Subcutaneous abdominal adipose tissue (tissue), 5 donors: ENCODE results near the gene MAP4K3.

Experiments
- H3K27ac ChIP-seq: one replicate; pipeline ENCODE4 v1.7.0; 2013; ENCODE audit warnings: low read depth, mild to moderate bottlenecking, inconsistent platforms, low read length, moderate library complexity
- H3K27me3 ChIP-seq, 5 donors: one replicate each; pipeline ENCODE4 v1.7.0; 2013; ENCODE audit warnings: low read length in 5 of 5, inconsistent platforms in 1 of 5; ENCODE audit not compliant: control insufficient read depth in 5 of 5, insufficient read depth in 4 of 5
- H3K36me3 ChIP-seq, 5 donors: one replicate each; pipeline ENCODE4 v1.7.0; 2013; ENCODE audit warnings: low read length in 5 of 5; ENCODE audit not compliant: control insufficient read depth in 5 of 5, insufficient read depth in 5 of 5
- H3K4me1 ChIP-seq, 5 donors: one replicate each; pipeline ENCODE4 v1.7.0; 2013; ENCODE audit warnings: low read length in 5 of 5, mild to moderate bottlenecking in 3 of 5, moderate library complexity in 1 of 5; ENCODE audit not compliant: control insufficient read depth in 5 of 5, insufficient read depth in 5 of 5
- H3K4me3 ChIP-seq, 5 donors: one replicate each; pipeline ENCODE4 v1.7.0; 2013; ENCODE audit warnings: low read length in 5 of 5, low read depth in 1 of 5
- H3K9ac ChIP-seq, 5 donors: one replicate each; pipeline ENCODE4 v1.7.0; 2013; ENCODE audit warnings: low read length in 5 of 5, mild to moderate bottlenecking in 4 of 5, moderate library complexity in 3 of 5
- H3K9me3 ChIP-seq, 5 donors: one replicate each; pipeline ENCODE4 v1.7.0; 2013; ENCODE audit warnings: low read length in 5 of 5; ENCODE audit not compliant: control insufficient read depth in 5 of 5
- donor health status: healthy.
- donor health status: healthy.
- donor health status: healthy.
- donor health status: healthy.
- donor health status: healthy.

The MAP4K3 gene

DNA sequence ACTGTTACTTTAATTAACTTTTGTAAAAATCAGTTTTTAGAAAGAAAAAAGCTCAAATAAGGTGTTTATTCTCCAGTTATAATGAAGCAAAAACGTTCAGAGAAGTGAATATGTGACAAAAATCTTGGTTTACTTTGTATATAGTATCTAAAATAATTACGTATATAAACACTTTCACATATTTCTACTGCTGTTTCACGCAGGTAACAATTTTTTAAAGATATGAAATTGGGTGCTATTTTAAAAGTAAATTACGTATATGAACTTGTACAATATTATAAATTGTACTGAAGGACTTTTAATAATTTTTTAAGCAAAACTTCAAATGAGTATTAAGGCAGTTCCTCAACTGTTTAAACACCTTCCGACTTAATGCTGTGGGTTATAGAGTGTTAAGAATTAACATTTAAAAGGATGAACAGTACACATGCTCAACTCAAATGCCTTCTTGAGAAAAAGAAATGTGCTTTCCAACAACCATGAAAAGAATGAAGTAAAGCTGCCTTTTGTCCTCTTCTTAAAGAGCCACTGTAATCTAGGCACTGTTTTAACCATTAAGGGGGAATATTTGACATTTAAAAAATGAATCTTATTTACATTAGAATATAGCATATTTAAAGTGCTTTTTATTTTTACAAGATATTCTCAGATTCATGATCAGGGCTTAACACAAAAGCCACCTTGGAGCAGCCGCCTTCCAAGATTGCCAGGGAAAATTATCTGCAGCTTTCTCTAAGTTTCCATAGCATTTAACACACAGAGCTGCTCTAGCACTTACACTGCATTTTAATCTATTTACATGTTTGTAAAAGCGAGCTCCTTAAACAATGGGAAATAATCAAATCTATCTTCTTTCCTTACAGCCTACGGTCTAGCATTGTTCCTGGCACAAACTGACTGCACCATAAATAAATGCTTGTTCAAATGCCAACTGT is 136.8 kb downstream of the MAP4K3 start:
- H3K4me3 ChIP-seq: no peak overlapping the region

DNA sequence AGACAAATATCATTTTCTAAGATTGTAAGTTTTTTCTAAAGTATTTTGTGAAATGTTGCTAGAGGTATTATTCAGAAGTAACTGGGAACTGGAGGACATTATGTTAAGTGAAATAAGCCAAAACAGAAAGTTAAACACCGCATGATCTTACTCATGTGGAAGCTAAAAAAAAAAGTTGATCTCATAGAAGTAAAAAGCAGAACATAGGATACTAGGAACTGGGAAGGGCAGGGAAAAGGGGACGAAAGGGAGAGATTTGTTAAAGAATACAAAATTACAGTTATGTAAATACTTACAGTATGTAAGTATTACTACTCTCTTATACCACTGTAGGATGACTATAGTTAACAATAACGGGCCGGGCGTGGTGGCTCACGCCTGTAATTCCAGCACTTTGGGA is 146.7 kb downstream of the MAP4K3 start:
- H3K27me3 ChIP-seq: no peaks in the 10 kb centered on the region
- H3K4me3 ChIP-seq: no peak overlapping the region
- no peak overlapping the region for H3K27ac ChIP-seq
- H3K36me3 ChIP-seq: peaks cover 37 to 62% (median 48%) of the 10 kb centered on the region in 5 donors
- H3K4me1 ChIP-seq: no peaks in the 10 kb centered on the region
- no peaks in the 10 kb centered on the region for H3K9me3 ChIP-seq
- H3K9ac ChIP-seq: no peak overlapping the region

More for the DNA sequence above, 136.8 kb downstream of the MAP4K3 start:
- no peak overlapping the region for H3K9ac ChIP-seq
- no peaks in the 10 kb centered on the region for H3K9me3 ChIP-seq
- H3K27ac ChIP-seq: no peak overlapping the region
- H3K27me3 ChIP-seq: no peaks in the 10 kb centered on the region
- H3K36me3 ChIP-seq: peaks cover 0 to 24% (median 9%) of the 10 kb centered on the region in 5 donors
- H3K4me1 ChIP-seq: no peaks in the 10 kb centered on the region

- H3K27ac ChIP-seq: no peak overlapping the region
- no peak overlapping the region for H3K4me3 ChIP-seq
- no peaks in the 10 kb centered on the region for H3K27me3 ChIP-seq
- no peaks in the 10 kb centered on the region for H3K9me3 ChIP-seq
- H3K9ac ChIP-seq: no peak overlapping the region
- H3K4me1 ChIP-seq: no peaks in the 10 kb centered on the region
- H3K36me3 ChIP-seq: peaks cover 40 to 68% (median 51%) of the 10 kb centered on the region in 5 donors
These were observed 147.5 kb downstream of the MAP4K3 start for GRCh38 chr2:39289609-39290008.

GRCh38 chr2:39283561-39283960 is 153.5 kb downstream of the MAP4K3 start:
- no peak overlapping the region for H3K9ac ChIP-seq
- H3K9me3 ChIP-seq: no peaks in the 10 kb centered on the region
- H3K27me3 ChIP-seq: no peaks in the 10 kb centered on the region
- H3K36me3 ChIP-seq: peaks cover 27 to 52% (median 34%) of the 10 kb centered on the region in 5 donors
- no peak overlapping the region for H3K27ac ChIP-seq
- H3K4me1 ChIP-seq: peaks cover 0 to 8% (median 0%) of the 10 kb centered on the region in 5 donors
- H3K4me3 ChIP-seq: no peak overlapping the region

GRCh38 chr2:39281391-39281790 is 155.7 kb downstream of the MAP4K3 start:
- Histone ChIP-seq H3K9ac (no peak overlapping the region), H3K27me3 (no peaks in the 10 kb centered on the region), H3K36me3 (peaks cover 31 to 52% (median 38%) of the 10 kb centered on the region in 5 donors), H3K9me3 (no peaks in the 10 kb centered on the region), H3K4me3 (no peak overlapping the region), H3K4me1 (peaks cover 0 to 8% (median 0%) of the 10 kb centered on the region in 5 donors), H3K27ac (no peak overlapping the region)

- H3K36me3 ChIP-seq: peaks cover 49 to 71% (median 53%) of the 10 kb centered on the region in 5 donors
- H3K9ac ChIP-seq: no peak overlapping the region
- H3K27ac ChIP-seq: no peak overlapping the region
- no peaks in the 10 kb centered on the region for H3K9me3 ChIP-seq
- H3K4me3 ChIP-seq: no peak overlapping the region
- H3K4me1 ChIP-seq: no peaks in the 10 kb centered on the region
- no peaks in the 10 kb centered on the region for H3K27me3 ChIP-seq
These were observed 162.1 kb downstream of the MAP4K3 start for GRCh38 chr2:39275016-39275415.

GRCh38 chr2:39269941-39270340 is 167.1 kb downstream of the MAP4K3 start:
- Histone ChIP-seq H3K36me3 (peaks cover 21 to 43% (median 31%) of the 10 kb centered on the region in 5 donors), H3K4me3 (no peak overlapping the region), H3K27me3 (no peaks in the 10 kb centered on the region), H3K4me1 (peaks cover 0 to 5% (median 0%) of the 10 kb centered on the region in 5 donors), H3K9me3 (no peaks in the 10 kb centered on the region), H3K27ac (no peak overlapping the region), H3K9ac (peak overlapping the region in 1 of 5 donors; percentile 17)

DNA sequence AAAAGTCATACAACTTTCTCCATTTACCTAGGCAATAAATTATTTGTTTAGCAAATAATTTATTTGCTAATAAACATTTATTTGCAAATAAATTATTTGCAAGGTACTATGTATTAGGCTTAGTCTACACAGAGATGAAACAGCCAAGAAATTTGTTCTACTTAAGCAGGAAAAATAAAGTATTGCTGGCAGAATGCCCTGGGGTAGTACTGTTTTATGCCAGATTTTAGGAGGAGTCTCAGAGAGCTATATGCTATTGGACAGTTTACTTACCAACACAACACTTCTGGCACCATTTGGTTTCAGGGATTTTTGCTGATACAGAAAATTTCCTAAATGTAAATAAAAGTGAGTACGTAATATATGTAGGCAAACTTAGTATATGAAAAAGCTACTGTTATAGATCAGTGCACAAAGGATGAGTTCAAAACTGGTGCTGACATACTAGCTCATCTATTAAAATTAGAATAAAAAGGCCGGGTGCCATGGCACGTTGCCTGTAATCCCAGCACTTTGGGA is 170.1 kb downstream of the MAP4K3 start:
- no peak overlapping the region for H3K4me3 ChIP-seq

DNA sequence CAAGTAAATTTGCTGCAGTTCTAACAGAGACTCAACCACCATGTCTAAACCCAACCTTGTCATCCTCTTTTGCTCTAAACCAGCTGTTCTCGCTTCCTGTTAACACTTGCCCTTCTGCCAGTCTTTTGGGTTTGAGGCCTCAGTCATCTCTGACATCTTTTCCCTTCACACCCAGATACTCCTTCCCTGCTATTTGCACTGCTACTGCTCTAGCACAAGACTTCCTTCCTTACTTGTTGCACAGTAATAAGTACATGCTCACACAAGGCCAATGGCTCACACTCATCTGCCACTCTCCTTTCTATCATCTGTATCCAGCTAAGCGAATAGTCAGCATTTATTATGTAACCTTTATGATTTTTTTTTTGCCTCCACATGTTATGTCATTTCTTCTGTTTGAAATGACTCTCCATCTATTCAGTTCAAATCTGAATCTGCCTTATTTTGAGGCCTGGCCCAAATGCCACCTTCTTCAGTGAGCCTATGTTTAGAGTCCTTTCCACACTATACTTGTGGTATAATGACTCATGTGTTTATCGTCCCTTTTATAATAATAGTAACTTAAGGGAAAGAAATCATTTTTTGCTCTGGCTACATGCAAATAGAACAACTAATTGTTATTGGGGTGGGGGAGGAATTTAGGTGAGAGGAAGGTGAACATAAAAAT is 170.8 kb downstream of the MAP4K3 start:
- no peaks in the 10 kb centered on the region for H3K27me3 ChIP-seq
- no peak overlapping the region for H3K9ac ChIP-seq
- H3K9me3 ChIP-seq: no peaks in the 10 kb centered on the region
- H3K36me3 ChIP-seq: peaks cover 18 to 42% (median 27%) of the 10 kb centered on the region in 5 donors
- H3K4me1 ChIP-seq: peaks cover 0 to 5% (median 0%) of the 10 kb centered on the region in 5 donors
- H3K27ac ChIP-seq: no peak overlapping the region
- H3K4me3 ChIP-seq: no peak overlapping the region

More for the DNA sequence above, 170.1 kb downstream of the MAP4K3 start:
- Histone ChIP-seq H3K4me1 (peaks cover 0 to 5% (median 0%) of the 10 kb centered on the region in 5 donors), H3K27ac (no peak overlapping the region), H3K27me3 (no peaks in the 10 kb centered on the region), H3K9ac (no peak overlapping the region), H3K9me3 (no peaks in the 10 kb centered on the region), H3K36me3 (peaks cover 18 to 49% (median 32%) of the 10 kb centered on the region in 5 donors)

DNA sequence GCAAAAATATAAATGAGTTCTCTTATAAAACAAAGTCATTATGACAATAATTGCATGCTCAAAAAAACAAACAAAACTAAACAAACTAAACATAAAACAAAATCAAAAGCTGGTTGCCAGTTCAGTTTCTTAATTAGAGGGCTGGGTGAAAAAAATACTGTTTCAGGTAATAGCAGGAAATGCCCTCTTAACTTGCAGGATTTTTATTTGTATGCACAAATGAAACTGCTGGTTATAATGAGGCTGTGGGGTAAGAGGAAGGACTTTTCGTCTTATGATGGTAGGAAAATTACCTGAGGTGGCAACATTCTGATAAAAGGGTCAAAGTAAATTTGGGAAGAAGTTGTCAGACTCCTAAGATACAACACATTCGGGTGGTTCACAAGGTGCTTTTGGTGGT is 171.8 kb downstream of the MAP4K3 start:
- H3K27me3 ChIP-seq: no peaks in the 10 kb centered on the region
- H3K4me3 ChIP-seq: no peak overlapping the region
- no peak overlapping the region for H3K9ac ChIP-seq
- H3K27ac ChIP-seq: no peak overlapping the region
- H3K4me1 ChIP-seq: peaks cover 0 to 5% (median 0%) of the 10 kb centered on the region in 5 donors
- peaks cover 17 to 43% (median 34%) of the 10 kb centered on the region in 5 donors for H3K36me3 ChIP-seq
- no peaks in the 10 kb centered on the region for H3K9me3 ChIP-seq
